Measurements from ENCODE around the gene MYCBPAP.

MYCBPAP gene

GRCh38 chr17:50559674-50560184, 51.5 kb downstream of the MYCBPAP start:
- Mint-ChIP-seq H3K4me3 (peak overlapping the region; percentile 75), H3K27me3 (ENCODE audit: low read depth, poor library complexity) (peaks cover 87% of the 10 kb centered on the region)
- peak; percentile 73 for DNase-seq

GRCh38 chr17:50560185-50560824, 52.1 kb downstream of the MYCBPAP start, which contains the start of gene CACNA1G:
Gene CACNA1G (plus strand): TSS chr17:50560715. CDS start chr17:50561460, 745 bp downstream.
- peak within 1 kb of the TSS; percentile 75 for H3K4me3 Mint-ChIP-seq
- H3K27me3 Mint-ChIP-seq (ENCODE audit: low read depth, poor library complexity): peaks cover 87% of the 10 kb centered on the region
- TF ChIP-seq CTCF (IDR thresholded peaks at IDR 0.05): no peak
- DNase-seq: peak; percentile 98
- H3K27ac Mint-ChIP-seq: no peak within 1 kb of the TSS
- H3K36me3 Mint-ChIP-seq (ENCODE audit: low read depth): no peaks in the 10 kb centered on the region
- peaks cover 74% of the 10 kb centered on the region for H3K4me1 Mint-ChIP-seq
- H3K9me3 Mint-ChIP-seq: no peaks in the 10 kb centered on the region

More at GRCh38 chr17:50559674-50560184, 51.5 kb downstream of the MYCBPAP start:
- TF ChIP-seq CTCF (IDR thresholded peaks at IDR 0.05): no peak
- Mint-ChIP-seq H3K9me3 (no peaks in the 10 kb centered on the region), H3K4me1 (peaks cover 74% of the 10 kb centered on the region), H3K27ac (no peak overlapping the region), H3K36me3 (ENCODE audit: low read depth) (no peaks in the 10 kb centered on the region)

GRCh38 chr17:50560931-50561745, 52.9 kb downstream of the MYCBPAP start:
- Mint-ChIP-seq H3K36me3 (ENCODE audit: low read depth) (no peaks in the 10 kb centered on the region), H3K4me3 (peak overlapping the region; percentile 58), H3K27ac (no peak overlapping the region), H3K4me1 (peaks cover 74% of the 10 kb centered on the region), H3K9me3 (no peaks in the 10 kb centered on the region), H3K27me3 (ENCODE audit: low read depth, poor library complexity) (peaks cover 92% of the 10 kb centered on the region)
- TF ChIP-seq CTCF (IDR thresholded peaks at IDR 0.05): no peak
- DNase-seq: peak; percentile 55

GRCh38 chr17:50561746-50562141, 53.5 kb downstream of the MYCBPAP start:
- no peaks in the 10 kb centered on the region for H3K9me3 Mint-ChIP-seq
- H3K27ac Mint-ChIP-seq: no peak overlapping the region
- no peak for TF ChIP-seq CTCF (IDR thresholded peaks at IDR 0.05)
- H3K4me3 Mint-ChIP-seq: peak overlapping the region; percentile 71
- H3K4me1 Mint-ChIP-seq: peaks cover 74% of the 10 kb centered on the region
- H3K27me3 Mint-ChIP-seq (ENCODE audit: low read depth, poor library complexity): peaks cover 92% of the 10 kb centered on the region
- no peaks in the 10 kb centered on the region for H3K36me3 Mint-ChIP-seq (ENCODE audit: low read depth)
- DNase-seq: no peak

GRCh38 chr17:50562242-50563091, 54.2 kb downstream of the MYCBPAP start:
- no peak for DNase-seq
- TF ChIP-seq CTCF (IDR thresholded peaks at IDR 0.05): no peak
- H3K27ac Mint-ChIP-seq: no peak overlapping the region
- H3K4me3 Mint-ChIP-seq: peak overlapping the region; percentile 71
- peaks cover 92% of the 10 kb centered on the region for H3K27me3 Mint-ChIP-seq (ENCODE audit: low read depth, poor library complexity)
- H3K4me1 Mint-ChIP-seq: peaks cover 74% of the 10 kb centered on the region
- no peaks in the 10 kb centered on the region for H3K36me3 Mint-ChIP-seq (ENCODE audit: low read depth)
- H3K9me3 Mint-ChIP-seq: no peaks in the 10 kb centered on the region
